GM12878 (cell line): ENCODE data around the gene METTL3. TPM values are rescaled to one million over a fixed set of nuclear protein-coding genes. Genes with fewer than 3 reads are reported as not detected.

ENCODE experiments used
- ATAC-seq: fragments of 200-7000 bp; cut with Tn5 transposase; 3 replicates; pipeline ENCODE4 v1.9.1; 2020; ENCODE audit warnings: mild to moderate bottlenecking, moderate library complexity
- BruUV-seq: library from RNA; stranded (reverse); fragments of 400-500 nt; replicated peaks from 2 replicates; lab custom pipeline; 2021; lab: Mats Ljungman, UMichigan
- CTCF ChIA-PET: fragments of 300-600 bp; sonication (Branson Sonifier 250); formaldehyde crosslinking; extraction: SDS; loops from one replicate; lab custom pipeline; 2021; ENCODE audit warnings: inconsistent platforms; lab: Yijun Ruan, JAX
- POLR2A ChIA-PET: fragments of 350-600 bp; formaldehyde crosslinking; extraction: SDS; loops from one replicate; lab custom pipeline; 2021; ENCODE audit warnings: inconsistent platforms; lab: Charles Lee
- RAD21 ChIA-PET: fragments of 300-600 bp; sonication (Branson Sonifier 250); formaldehyde crosslinking; loops from one replicate; lab custom pipeline; 2023; ENCODE audit warnings: antibody characterized with exemption; ENCODE audit not compliant: unreplicated experiment; lab: Charles Lee
- SMC1A ChIA-PET: fragments of 300-600 bp; sonication (Branson Sonifier 250); formaldehyde crosslinking; loops from one replicate; lab custom pipeline; 2023; ENCODE audit not compliant: unreplicated experiment, uncharacterized antibody; lab: Charles Lee
- DNase-seq: peaks from one replicate; pipeline ENCODE4 v3.0.0-alpha.2; 2011; ENCODE audit warnings: low read depth, low spot score
- FAIRE-seq: peaks from 3 replicates; lab custom pipeline; 2011; peaks lifted over from hg19 to GRCh38; lab: Jason Lieb, UNC
- H2AFZ ChIP-seq: 2 replicates; pipeline ENCODE4 v1.6.0; 2011; ENCODE audit warnings: low read depth, low read length, control low read depth; ENCODE audit not compliant: control insufficient read depth
- H3K27ac ChIP-seq: 2 replicates; pipeline ENCODE4 v1.5.1; 2011; ENCODE audit warnings: control low read depth; ENCODE audit not compliant: control insufficient read depth, insufficient read depth
- H3K27me3 ChIP-seq, 2 experiments: replicated peaks in 1 of 2; 2 replicates each; pipeline versions ENCODE4 v1.6.0 to v1.6.1; 2011; ENCODE audit warnings: low read length in 1 of 2; ENCODE audit not compliant: control insufficient read depth in 2 of 2, insufficient read depth in 2 of 2
- H3K36me3 ChIP-seq, 2 experiments: 2 replicates each; pipeline ENCODE4 v1.5.1; 2011; ENCODE audit warnings: low read length in 1 of 2; ENCODE audit not compliant: control insufficient read depth in 2 of 2, insufficient read depth in 2 of 2
- H3K4me1 ChIP-seq: 2 replicates; pipeline ENCODE4 v1.6.1; 2011; ENCODE audit warnings: mild to moderate bottlenecking, low read length, moderate library complexity, mixed read lengths; ENCODE audit not compliant: control insufficient read depth, insufficient read depth
- H3K4me2 ChIP-seq: 2 replicates; pipeline ENCODE4 v1.6.0; 2011; ENCODE audit warnings: control low read depth; ENCODE audit not compliant: control insufficient read depth, insufficient read depth
- H3K4me3 ChIP-seq: fragments of 200-600 bp; sonication (generic); 2 replicates; pipeline ENCODE4 v1.5.1; 2016
- H3K79me2 ChIP-seq: 2 replicates; pipeline ENCODE4 v1.6.0; 2011; ENCODE audit warnings: low read length; ENCODE audit not compliant: control insufficient read depth, insufficient read depth
- H3K9ac ChIP-seq: 2 replicates; pipeline ENCODE4 v1.8.0; 2011; ENCODE audit warnings: low read length, control low read depth, mixed read lengths; ENCODE audit not compliant: control insufficient read depth, insufficient read depth
- H3K9me3 ChIP-seq: replicated peaks from 3 replicates; pipeline ENCODE4 v1.5.1; 2011; ENCODE audit warnings: mild to moderate bottlenecking, low read length; ENCODE audit not compliant: control insufficient read depth, insufficient read depth
- H4K20me1 ChIP-seq: 2 replicates; pipeline ENCODE4 v1.6.0; 2011; ENCODE audit not compliant: control insufficient read depth, insufficient read depth
- WGBS: methylation state at CpG from one replicate; pipeline ENCODE4 v1.1.6; 2016; ENCODE audit warnings: low lambda C conversion rate; ENCODE audit not compliant: insufficient replicate concordance, insufficient coverage; ENCODE audit errors: missing lambda C conversion rate; 5-methylcytosine and 5-hydroxymethylcytosine counted together
- in situ Hi-C: fragments of 300-500 bp; cut with MboI; formaldehyde crosslinking; loops from 9 replicates; pipeline ENCODE4 v1.14.3; 2018; ENCODE audit warnings: mixed read lengths
- intact Hi-C: fragments of 100-400 bp; cut with micrococcal nuclease; formaldehyde crosslinking; loops from one replicate; pipeline ENCODE4 v1.14.2; 2022; ENCODE audit not compliant: unreplicated experiment
- polyA plus RNA-seq, 11 experiments: library from polyadenylated mRNA; depleted of rRNA in 4 of 11; unstranded in 6 of 11; stranded (reverse) in 5 of 11; fragments of >200 nt; fragmentation: Nextera tagmentation in 4 of 11; fragmentation: Illumina TruSeq in 1 of 11; extraction: Ambion mirVana in 4 of 11; extraction: Trizol in 1 of 11; gene quantifications; 1 replicate in 1 of 11; 2 replicates in 10 of 11; pipeline versions ENCODE4 v1.2.1 to v1.2.3, GENCODE V29; 2011 to 2016; ENCODE audit warnings: inconsistent platforms in 2 of 11, missing spikeins in 2 of 11, low read depth in 1 of 11
- total RNA-seq, 4 experiments: library from RNA; depleted of rRNA in 3 of 4; stranded (reverse); fragments of >200 nt in 3 of 4; fragmentation: Illumina TruSeq in 1 of 4; extraction: Trizol in 1 of 4; gene quantifications; 2 replicates each; pipeline versions ENCODE4 v1.2.1 to v1.2.3, GENCODE V29; 2013 to 2021
- TF ChIP-seq, protein P1 (sequence below): IDR thresholded peaks from 2 replicates; pipeline ENCODE4 v1.6.1; 2012; ENCODE audit warnings: low read depth, low read length, improper control_type of control experiment
- TF ChIP-seq, protein P2 (sequence below): IDR thresholded peaks from 2 replicates; pipeline ENCODE4 v1.6.1; 2011; ENCODE audit warnings: borderline replicate concordance, low read depth, mild to moderate bottlenecking, moderate library complexity, low read length; ENCODE audit not compliant: insufficient read depth, poor library complexity, severe bottlenecking

The METTL3 gene
- total and polyA plus RNA-seq, 10 of the 15 experiments (the other 5 are each of a cell fraction or from before 2014, with no cell fraction given): 32.8 to 165 (median 65.5) TPM

DNA sequence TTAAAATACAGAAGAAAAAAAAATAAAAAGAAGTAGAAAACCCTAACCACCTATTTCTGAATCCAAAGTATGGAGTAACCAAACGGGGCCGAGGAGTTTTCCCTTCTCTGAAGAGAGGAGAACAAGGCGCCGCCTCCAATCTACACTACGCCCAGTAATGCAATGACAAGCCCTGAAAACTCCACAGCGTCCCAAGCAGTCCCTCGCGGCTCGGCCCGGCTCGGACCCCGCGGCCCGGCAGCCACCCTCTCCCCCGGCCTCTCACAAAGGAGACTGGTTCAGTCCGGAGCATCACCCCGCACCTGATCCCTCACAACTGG is 55.6 kb downstream of the METTL3 start:
- Histone ChIP-seq H3K9ac (peak overlapping the region; percentile 94), H3K27me3 (no peaks in the 10 kb centered on the region), H3K4me2 (peak overlapping the region; percentile 70), H3K79me2 (peaks cover 49% of the 10 kb centered on the region), H3K36me3 (no peaks in the 10 kb centered on the region; a peak in 2 of 4 replicates), H3K4me1 (peaks cover 7% of the 10 kb centered on the region), H3K9me3 (no peaks in the 10 kb centered on the region), H3K4me3 (peak overlapping the region; percentile 97), H2AFZ (peak overlapping the region; percentile 81), H3K27ac (peak overlapping the region; percentile 94), H4K20me1 (no peaks in the 10 kb centered on the region)
- POLR2A ChIA-PET: interaction anchor here (1.0 to 7.3 kb wide), 6 partner anchors 10 to 73 kb away, joined by 4 to 82 read pairs (median 6); partner anchors contain the start of genes METTL3 and RAB2B
- FAIRE-seq: no peak
- CTCF ChIA-PET: interaction anchor here (0.8 to 3.3 kb wide), 23 partner anchors 9 to 216 kb away, joined by 3 to 38 read pairs (median 4); partner anchors contain the start of genes RAB2B, SUPT16H and TOX4
- ATAC-seq: peak; percentile 51
- 0% methylated on average over 17 of the region's 17 CpGs for WGBS
- DNase-seq: no peak
- TF ChIP-seq, protein P1, sequence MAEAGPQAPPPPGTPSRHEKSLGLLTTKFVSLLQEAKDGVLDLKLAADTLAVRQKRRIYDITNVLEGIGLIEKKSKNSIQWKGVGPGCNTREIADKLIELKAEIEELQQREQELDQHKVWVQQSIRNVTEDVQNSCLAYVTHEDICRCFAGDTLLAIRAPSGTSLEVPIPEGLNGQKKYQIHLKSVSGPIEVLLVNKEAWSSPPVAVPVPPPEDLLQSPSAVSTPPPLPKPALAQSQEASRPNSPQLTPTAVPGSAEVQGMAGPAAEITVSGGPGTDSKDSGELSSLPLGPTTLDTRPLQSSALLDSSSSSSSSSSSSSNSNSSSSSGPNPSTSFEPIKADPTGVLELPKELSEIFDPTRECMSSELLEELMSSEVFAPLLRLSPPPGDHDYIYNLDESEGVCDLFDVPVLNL: no peak
- TF ChIP-seq, protein P2, sequence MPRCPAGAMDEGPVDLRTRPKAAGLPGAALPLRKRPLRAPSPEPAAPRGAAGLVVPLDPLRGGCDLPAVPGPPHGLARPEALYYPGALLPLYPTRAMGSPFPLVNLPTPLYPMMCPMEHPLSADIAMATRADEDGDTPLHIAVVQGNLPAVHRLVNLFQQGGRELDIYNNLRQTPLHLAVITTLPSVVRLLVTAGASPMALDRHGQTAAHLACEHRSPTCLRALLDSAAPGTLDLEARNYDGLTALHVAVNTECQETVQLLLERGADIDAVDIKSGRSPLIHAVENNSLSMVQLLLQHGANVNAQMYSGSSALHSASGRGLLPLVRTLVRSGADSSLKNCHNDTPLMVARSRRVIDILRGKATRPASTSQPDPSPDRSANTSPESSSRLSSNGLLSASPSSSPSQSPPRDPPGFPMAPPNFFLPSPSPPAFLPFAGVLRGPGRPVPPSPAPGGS: peak; percentile 5
- BruUV-seq: no TSS peak
- in situ Hi-C loops: no loop called here
- intact Hi-C loops: no loop called here
- SMC1A ChIA-PET: interaction anchor here (0.9 to 2.6 kb wide), 15 partner anchors 9 to 181 kb away, joined by 3 to 23 read pairs (median 5); no protein-coding TSS in a partner anchor
- RAD21 ChIA-PET: interaction anchor here (1.0 to 3.2 kb wide), 14 partner anchors 11 to 351 kb away, joined by 3 to 46 read pairs (median 6); partner anchors contain the start of genes METTL3, RAB2B, SUPT16H and TOX4
